AG10803 (cell line): Measurements from ENCODE around the gene VCPKMT.

Experiments
- DNase-seq: peaks from one replicate; pipeline ENCODE4 v3.0.0; 2010; ENCODE audit warnings: low read depth
- H3K4me3 ChIP-seq: 2 replicates; pipeline ENCODE4 v1.5.1; 2011; ENCODE audit warnings: mild to moderate bottlenecking, low read length, control low read depth
- CTCF ChIP-seq: conservative IDR thresholded peaks from 2 replicates; pipeline ENCODE4 v1.5.1; 2011; ENCODE audit warnings: mild to moderate bottlenecking, low read length, control low read depth, inconsistent platforms

VCPKMT gene

GRCh38 chr14:50106178-50106577, 10.2 kb downstream of the VCPKMT start:
- H3K4me3 ChIP-seq: no peak overlapping the region
- DNase-seq: no peak
- TF ChIP-seq CTCF: no peak

- no peak for DNase-seq
- no peak for TF ChIP-seq CTCF
- H3K4me3 ChIP-seq: no peak overlapping the region
These were observed 12.8 kb downstream of the VCPKMT start for GRCh38 chr14:50103558-50103957.

- DNase-seq: no peak
- H3K4me3 ChIP-seq: no peak overlapping the region
- no peak for TF ChIP-seq CTCF
These were observed 15.0 kb downstream of the VCPKMT start for GRCh38 chr14:50101417-50101816.

GRCh38 chr14:50100805-50101204, 15.6 kb downstream of the VCPKMT start:
- no peak overlapping the region for H3K4me3 ChIP-seq
- no peak for TF ChIP-seq CTCF
- no peak for DNase-seq

GRCh38 chr14:50099335-50099734, 17.0 kb downstream of the VCPKMT start:
- DNase-seq: no peak

GRCh38 chr14:50095895-50096294, 20.5 kb downstream of the VCPKMT start:
- DNase-seq: no peak
- H3K4me3 ChIP-seq: no peak overlapping the region
- no peak for TF ChIP-seq CTCF

More at GRCh38 chr14:50099335-50099734, 17.0 kb downstream of the VCPKMT start:
- H3K4me3 ChIP-seq: no peak overlapping the region
- no peak for TF ChIP-seq CTCF

GRCh38 chr14:50094056-50094755, 22.2 kb downstream of the VCPKMT start:
- H3K4me3 ChIP-seq: no peak overlapping the region
- DNase-seq: no peak
- no peak for TF ChIP-seq CTCF
